ENCODE data around the gene SLC22A17. TPM values are rescaled to one million over a fixed set of nuclear protein-coding genes. Genes with fewer than 3 reads are reported as not detected.

The SLC22A17 gene
- total and polyA plus RNA-seq, 4 donors: 5.4 to 27.3 (median 9.7) TPM

GRCh38 chr14:23349156-23349845, 3.4 kb downstream of the SLC22A17 start:
- no peak overlapping the region for H3K4me3 ChIP-seq
- no peak overlapping the region for H3K27ac ChIP-seq (ENCODE audit: low read depth in 1 of 2, low read length in 1 of 2)
- TF ChIP-seq CTCF (IDR thresholded peaks at IDR 0.05; ENCODE audit: control extremely low read depth, extremely low read depth): no peak
- peaks cover 0 to 10% (median 6%) of the 10 kb centered on the region in 5 donors for H3K4me1 ChIP-seq (ENCODE audit: control insufficient read depth in 5 of 5, insufficient read depth in 5 of 5, low read length in 5 of 5)
- ATAC-seq (ENCODE audit: insufficient read depth, low FRiP score) (no peak), DNase-seq (no peak)
- 91 to 96% methylated on average over 8 of the region's 8 CpGs for WGBS, 2 donors
- no peaks in the 10 kb centered on the region for H3K9me3 ChIP-seq (ENCODE audit: control insufficient read depth in 4 of 4, insufficient read depth in 3 of 4, low read length in 3 of 4)
- peaks cover 0 to 4% (median under 1%) of the 10 kb centered on the region in 4 donors for H3K36me3 ChIP-seq (ENCODE audit: control insufficient read depth in 4 of 4, insufficient read depth in 4 of 4, low read length in 4 of 4)
- H3K27me3 ChIP-seq (ENCODE audit: control insufficient read depth in 3 of 3, insufficient read depth in 3 of 3, low read length in 2 of 3): no peaks in the 10 kb centered on the region
- H3K9ac ChIP-seq (ENCODE audit: insufficient read depth in 1 of 2, low read length in 2 of 2): no peak overlapping the region

GRCh38 chr14:23348297-23348655, 4.4 kb downstream of the SLC22A17 start:
- WGBS, 2 donors: 86 to 92% methylated on average over 6 of the region's 6 CpGs

GRCh38 chr14:23347406-23348296, 5.0 kb downstream of the SLC22A17 start:
- DNase-seq (no peak), ATAC-seq (ENCODE audit: insufficient read depth, low FRiP score) (no peak)
- H3K27ac ChIP-seq (ENCODE audit: low read depth in 1 of 2, low read length in 1 of 2): no peak overlapping the region
- TF ChIP-seq CTCF (IDR thresholded peaks at IDR 0.05; ENCODE audit: control extremely low read depth, extremely low read depth): no peak
- WGBS, 2 donors: 95 to 97% methylated on average over 19 of the region's 19 CpGs
- H3K4me3 ChIP-seq: no peak overlapping the region
- no peak overlapping the region for H3K9ac ChIP-seq (ENCODE audit: insufficient read depth in 1 of 2, low read length in 2 of 2)
- peaks cover 0 to 4% (median under 1%) of the 10 kb centered on the region in 4 donors for H3K36me3 ChIP-seq (ENCODE audit: control insufficient read depth in 4 of 4, insufficient read depth in 4 of 4, low read length in 4 of 4)
- no peaks in the 10 kb centered on the region for H3K27me3 ChIP-seq (ENCODE audit: control insufficient read depth in 3 of 3, insufficient read depth in 3 of 3, low read length in 2 of 3)
- peaks cover 0 to 10% (median 6%) of the 10 kb centered on the region in 5 donors for H3K4me1 ChIP-seq (ENCODE audit: control insufficient read depth in 5 of 5, insufficient read depth in 5 of 5, low read length in 5 of 5)
- no peaks in the 10 kb centered on the region for H3K9me3 ChIP-seq (ENCODE audit: control insufficient read depth in 4 of 4, insufficient read depth in 3 of 4, low read length in 3 of 4)

More at GRCh38 chr14:23348297-23348655, 4.4 kb downstream of the SLC22A17 start:
- Histone ChIP-seq H3K4me1 (ENCODE audit: control insufficient read depth in 5 of 5, insufficient read depth in 5 of 5, low read length in 5 of 5) (peaks cover 0 to 10% (median 6%) of the 10 kb centered on the region in 5 donors), H3K27ac (ENCODE audit: low read depth in 1 of 2, low read length in 1 of 2) (no peak overlapping the region), H3K36me3 (ENCODE audit: control insufficient read depth in 4 of 4, insufficient read depth in 4 of 4, low read length in 4 of 4) (peaks cover 0 to 4% (median under 1%) of the 10 kb centered on the region in 4 donors), H3K4me3 (no peak overlapping the region), H3K9ac (ENCODE audit: insufficient read depth in 1 of 2, low read length in 2 of 2) (no peak overlapping the region), H3K9me3 (ENCODE audit: control insufficient read depth in 4 of 4, insufficient read depth in 3 of 4, low read length in 3 of 4) (no peaks in the 10 kb centered on the region), H3K27me3 (ENCODE audit: control insufficient read depth in 3 of 3, insufficient read depth in 3 of 3, low read length in 2 of 3) (no peaks in the 10 kb centered on the region)
- ATAC-seq (ENCODE audit: insufficient read depth, low FRiP score): no peak
- DNase-seq: no peak
- TF ChIP-seq CTCF (IDR thresholded peaks at IDR 0.05; ENCODE audit: control extremely low read depth, extremely low read depth): no peak
